Endometrial microvascular endothelial cells (primary cell): ENCODE measurements around the gene ANXA5. TPM values are rescaled to one million over a fixed set of nuclear protein-coding genes. Genes with fewer than 3 reads are reported as not detected.
"Not testable (repeated sequence)": the region's sequence is repeated elsewhere in the genome, so short reads cannot be mapped to it uniquely, and the experiment has no call there.

Experiments used
- in situ Hi-C: cut with HindIII; loops from 2 replicates; pipeline ENCODE4 v1.10.0; 2017; ENCODE audit warnings: low sequenced_read_pairs, low pct_unique_long_range_greater_than_20kb; ENCODE audit errors: inconsistent ontology term
- total RNA-seq: library from RNA; depleted of rRNA; stranded (reverse); fragments of >200 nt; gene quantifications from one replicate; pipeline ENCODE4 v1.2.3, GENCODE V29; 2015; ENCODE audit errors: inconsistent ontology term

ANXA5 gene
- 636 TPM for total RNA-seq

DNA sequence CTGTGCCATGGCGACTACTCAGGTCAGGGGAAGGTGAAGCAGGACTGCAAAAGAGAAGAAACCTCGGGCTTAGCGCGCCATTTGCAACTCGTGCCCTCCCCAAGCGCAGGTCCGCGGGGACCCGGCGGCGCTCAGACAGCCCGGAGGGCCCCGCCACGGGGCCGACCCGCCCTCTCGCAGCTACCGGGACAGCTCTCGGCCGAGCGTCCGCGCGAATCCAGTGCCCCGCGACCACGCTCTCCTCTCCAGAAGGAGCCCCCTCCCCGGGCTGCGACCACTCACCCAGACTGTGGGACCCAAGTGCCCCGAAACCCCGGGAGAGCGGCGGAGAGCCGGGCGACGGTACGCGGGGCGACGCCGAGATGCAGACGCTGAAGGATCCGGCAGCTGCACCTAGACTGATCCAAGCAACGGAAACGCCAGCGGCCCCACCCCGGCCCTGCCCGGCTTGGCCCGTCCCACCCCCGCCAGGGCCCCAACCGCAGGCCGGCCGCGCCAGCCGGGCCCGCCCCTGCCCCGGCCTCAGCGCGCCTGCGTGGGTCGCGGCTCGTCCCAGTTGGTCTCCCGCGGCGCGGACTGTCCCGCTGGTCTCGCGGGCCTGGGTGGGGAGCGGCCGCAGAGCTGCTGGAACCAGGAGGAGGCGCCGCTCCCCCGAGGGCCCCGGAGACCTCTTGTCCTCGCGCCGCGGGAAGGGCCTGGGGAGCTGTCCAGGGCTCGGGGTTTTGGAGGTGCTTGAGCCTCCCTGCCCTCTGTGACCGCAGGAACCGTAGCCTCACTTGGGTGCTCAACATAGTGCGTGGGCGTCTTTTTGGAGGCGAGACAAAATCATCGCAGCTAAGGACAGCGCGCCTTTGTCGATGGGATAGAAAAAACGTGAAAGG lies at the start of gene ANXA5:
Gene ANXA5 (minus strand): TSS at position 400 of the 881 bp plus-strand sequence. CDS start 391 bp downstream, at position 9.
- in situ Hi-C loops: no loop called here

DNA sequence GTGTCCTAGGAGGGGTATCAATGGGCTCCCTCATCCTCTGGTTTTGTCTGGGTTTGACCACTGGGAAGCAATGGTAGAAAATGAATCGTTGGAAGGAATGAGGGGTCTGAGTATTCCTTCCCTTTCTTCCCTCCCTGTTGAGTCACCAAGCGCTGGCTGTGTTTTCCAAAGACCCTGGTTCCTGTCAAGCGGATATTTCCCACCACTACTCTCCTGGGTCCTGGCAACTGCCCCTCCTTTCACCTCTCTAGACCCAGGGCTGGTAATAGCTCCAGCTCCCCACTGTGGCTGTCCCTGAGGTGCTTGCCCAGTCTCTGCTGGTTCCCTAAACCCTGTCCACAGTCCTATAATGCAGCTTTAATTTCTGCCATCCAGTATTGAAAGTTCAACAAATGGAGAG lies 46.0 kb upstream of the ANXA5 start:
- in situ Hi-C loops: no loop called here

DNA sequence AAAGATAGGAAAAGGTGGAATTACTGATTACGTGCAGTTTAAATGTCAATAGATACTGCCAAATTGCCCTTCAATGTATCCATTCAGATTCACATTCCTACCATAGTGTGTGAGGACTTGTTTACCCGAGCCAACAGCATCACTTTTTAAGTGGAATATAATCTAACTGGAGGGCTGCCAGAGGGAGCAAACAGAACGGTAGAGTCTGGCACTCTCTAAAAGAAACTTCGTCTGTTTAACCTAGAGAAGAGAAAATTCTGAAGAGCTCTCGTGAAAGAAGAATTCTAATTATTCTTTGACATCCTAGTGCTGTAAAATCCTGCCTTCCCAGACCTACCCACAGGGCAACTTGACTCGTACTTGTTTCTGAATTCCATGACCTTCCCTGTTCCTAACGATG lies 45.0 kb upstream of the ANXA5 start:
- in situ Hi-C loops: no loop called here

DNA sequence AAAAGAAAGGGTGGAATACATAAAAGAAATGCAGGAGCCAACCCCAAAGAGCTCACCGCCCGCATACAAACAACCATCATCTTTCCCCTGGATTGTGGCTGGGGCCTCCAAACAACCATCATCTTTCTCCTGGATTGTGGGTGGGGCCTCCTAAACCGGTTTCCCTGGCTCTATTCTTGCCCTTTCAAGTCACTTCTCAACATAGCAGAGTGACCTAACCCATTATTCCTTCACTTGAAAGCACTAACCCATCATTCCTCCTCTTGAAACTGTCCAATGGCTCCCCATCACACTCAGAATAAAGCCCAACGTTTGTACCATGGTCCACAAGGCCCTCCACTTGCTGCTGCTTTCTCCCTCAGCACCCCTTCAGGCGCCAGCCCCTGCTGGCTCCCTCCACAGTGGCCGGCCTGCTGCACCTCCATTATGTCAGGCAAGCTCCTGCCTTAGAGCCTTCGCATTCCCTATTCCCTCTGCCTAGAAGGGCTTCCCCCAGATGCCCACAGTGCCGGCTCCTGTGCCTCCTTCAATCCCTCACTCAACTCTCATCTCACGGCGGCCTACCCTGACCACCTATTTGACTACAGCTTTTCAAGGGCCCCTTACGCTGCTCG lies 44.1 kb upstream of the ANXA5 start:
- in situ Hi-C loops: no loop called here

DNA sequence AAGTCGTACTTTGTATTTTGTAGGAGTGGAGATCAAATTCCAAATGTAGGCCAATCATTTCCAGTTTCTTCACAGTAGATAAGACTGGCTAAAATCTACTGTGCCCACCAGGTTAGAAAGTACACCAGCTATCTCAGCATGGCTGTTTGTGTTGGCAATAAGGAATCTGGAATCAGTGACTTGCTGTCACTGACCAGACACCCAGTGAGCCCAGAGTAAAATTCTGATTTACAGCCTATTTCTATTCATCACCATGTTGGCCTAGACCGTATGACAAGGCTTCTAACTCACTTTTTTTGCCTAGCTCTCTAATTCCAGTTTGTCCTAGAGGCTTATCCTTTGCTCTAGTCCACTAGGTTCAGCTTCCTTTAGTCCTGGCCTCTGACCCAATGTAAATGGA lies 42.8 kb upstream of the ANXA5 start:
- in situ Hi-C loops: no loop called here

DNA sequence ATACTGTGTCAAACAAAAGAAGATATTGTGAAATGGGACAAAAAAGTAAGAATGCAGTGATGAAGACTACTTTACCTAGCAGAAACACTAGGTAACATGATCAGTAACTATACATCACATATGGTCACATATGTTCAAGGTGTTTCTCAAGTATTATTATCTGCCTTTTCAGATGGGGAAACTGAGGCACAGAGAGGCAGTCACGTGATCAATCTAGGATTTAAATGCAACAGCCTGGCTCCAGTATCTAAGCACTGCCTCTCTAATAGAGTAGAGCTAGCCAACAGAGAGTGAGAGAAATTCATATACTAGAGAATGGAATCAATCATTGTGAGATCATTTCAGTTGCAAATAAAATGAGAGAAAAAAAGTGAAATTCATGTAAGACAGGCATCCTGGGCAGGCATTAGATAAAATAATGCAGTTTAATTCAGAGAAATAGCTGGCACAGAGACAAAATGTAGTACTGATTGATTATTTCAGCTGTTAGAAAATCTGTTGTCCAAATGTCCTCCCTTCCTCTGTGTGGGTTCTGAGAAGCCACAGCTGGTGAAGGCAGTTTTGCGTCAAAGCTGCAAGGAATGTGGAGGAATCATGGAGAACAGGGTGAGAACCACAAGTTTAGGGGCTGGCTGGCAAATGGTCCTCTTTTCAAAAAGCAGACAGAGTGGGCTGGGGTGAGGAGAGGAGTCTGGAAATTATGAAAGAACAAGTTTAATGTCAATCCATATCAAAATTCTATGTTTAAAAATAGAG lies 42.2 kb upstream of the ANXA5 start:
- in situ Hi-C loops: no loop called here

DNA sequence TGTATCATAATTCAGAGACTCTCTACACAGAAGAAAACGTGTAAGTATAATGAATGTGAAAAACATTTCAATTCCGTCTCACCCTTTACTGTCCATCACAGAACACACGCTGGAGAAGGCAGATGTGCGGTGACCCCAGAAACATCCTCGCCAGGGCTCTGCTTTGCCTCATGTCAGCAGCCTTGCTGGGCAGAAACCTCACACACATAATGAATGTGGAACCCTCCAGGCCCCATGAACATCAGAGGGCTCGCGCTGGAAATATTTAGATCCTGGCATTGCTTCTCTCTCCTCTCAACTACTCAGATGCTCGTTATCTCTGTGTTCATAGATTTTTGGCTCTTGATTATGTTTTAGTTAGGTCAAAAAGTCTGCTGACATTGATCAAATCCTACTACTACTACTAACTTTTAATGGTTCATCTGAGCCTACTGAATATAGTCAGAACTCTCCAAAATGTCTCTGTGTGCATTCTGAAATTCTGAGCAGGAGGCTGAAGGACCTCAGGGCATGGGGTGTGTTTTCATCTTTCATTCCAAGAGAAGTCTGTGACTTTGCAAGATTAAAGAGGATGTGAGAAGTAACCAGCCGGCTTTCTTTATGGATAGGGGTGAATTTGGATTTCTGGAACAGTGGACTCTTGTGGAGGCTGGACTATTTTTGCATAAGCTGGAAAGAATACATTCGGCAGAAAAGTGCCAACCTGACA lies 41.2 kb upstream of the ANXA5 start:
- in situ Hi-C loops: no loop called here

DNA sequence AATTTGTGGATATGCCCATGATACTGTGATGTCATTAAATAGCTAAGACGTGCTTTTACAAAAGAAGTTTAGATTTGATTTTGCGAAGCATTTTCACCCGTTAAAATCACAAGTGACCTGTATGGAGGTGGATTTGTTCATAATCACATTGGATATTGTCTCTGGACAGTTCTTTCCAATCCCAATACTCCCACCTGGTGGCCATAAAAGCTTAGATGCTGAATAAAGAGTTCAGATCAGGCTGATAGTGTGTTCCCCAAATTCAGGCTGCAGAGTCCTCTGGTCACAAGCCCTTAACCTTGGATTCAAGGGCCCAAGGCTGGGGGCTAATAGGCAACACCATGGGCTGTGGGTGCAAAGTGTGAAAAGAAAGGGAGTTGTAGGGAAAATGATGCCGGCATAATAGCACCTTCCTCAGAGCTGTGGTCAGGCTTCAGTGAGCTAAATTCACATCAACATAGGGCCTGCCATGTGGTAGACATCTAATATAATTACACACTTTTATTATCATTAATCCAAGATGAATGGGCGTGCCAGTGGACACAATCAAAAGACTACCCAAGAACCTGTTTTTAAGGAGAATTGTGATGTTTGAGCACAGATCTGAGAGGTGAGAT lies 40.1 kb upstream of the ANXA5 start:
- in situ Hi-C loops: no loop called here

DNA sequence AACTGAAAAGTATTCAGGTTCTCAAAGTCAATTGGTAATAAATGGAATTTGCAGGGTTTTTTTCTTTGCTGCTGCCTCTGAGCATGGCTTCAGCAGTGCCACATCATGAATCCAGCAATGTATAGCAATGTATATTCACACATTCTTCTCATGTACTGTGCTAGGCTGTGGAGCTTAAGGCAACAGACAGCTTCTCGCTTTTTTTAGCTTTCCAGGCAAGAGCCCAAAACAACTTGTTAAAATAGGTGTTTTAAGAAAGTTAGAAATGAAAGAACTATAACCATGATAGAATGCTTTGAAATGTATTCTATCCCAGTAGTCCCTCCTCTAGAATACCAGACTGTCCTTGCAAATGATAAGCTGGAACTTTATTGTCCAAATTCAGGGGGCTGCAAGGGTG lies 37.8 kb upstream of the ANXA5 start:
- in situ Hi-C loops: no loop called here

DNA sequence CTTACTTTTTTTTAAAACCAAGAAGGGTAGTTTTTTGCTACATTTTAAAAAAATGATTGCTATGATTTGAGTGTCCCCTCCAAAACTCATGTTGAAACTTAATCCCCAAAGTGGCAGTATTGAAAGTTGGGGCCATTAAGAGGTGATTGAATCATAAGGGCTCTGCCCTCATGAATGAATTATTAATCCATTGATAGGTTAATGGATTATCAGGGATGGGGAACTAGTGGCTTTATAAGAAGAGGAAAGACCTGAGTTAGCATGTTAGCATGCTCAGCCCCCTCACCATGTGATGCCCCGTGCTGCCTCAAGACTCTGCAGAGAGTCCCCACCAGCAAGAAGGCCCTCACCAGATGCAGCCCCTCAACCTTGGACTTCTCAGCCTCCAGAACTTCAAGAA lies 37.2 kb upstream of the ANXA5 start:
- in situ Hi-C loops: no loop called here

DNA sequence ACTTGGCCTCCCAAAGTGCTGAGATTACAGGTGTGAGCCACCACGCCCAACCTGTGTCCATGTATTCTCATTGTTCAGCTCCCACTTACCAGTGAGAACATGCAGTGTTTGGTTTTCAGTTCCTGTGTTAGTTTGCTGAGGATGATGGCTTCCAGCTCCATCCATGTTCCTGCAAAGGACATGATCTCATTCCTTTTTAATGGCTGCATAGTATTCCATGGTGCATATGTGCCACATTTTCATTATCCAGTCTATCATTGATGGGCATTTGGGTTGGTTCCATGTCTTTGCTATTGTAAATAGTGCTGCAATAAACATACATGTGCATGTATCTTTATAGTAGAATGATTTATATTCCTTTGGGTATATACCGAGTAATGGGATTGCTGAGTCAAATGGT lies 33.0 kb upstream of the ANXA5 start:
- in situ Hi-C loops: not testable (repeated sequence)

DNA sequence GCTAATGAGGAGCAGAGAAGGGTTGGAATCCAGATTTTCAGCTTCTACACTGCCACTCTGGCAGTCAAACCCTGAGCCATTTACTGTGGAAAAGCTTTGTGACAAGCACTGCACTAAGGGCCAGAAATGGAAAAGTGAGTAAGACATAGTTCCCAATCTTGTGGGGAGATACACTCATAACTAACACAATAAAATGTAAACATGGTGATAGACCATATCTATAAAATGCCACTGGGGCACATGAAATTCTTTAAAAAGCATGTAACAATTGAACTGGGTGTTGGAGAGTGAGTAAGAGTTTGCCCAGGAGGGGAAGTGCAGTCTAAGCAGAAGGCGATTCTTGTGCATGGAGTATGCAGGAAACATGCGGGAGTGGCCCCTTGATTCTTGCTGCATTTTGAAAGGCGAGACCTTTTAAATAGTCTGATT lies 32.0 kb upstream of the ANXA5 start:
- in situ Hi-C loops: no loop called here

DNA sequence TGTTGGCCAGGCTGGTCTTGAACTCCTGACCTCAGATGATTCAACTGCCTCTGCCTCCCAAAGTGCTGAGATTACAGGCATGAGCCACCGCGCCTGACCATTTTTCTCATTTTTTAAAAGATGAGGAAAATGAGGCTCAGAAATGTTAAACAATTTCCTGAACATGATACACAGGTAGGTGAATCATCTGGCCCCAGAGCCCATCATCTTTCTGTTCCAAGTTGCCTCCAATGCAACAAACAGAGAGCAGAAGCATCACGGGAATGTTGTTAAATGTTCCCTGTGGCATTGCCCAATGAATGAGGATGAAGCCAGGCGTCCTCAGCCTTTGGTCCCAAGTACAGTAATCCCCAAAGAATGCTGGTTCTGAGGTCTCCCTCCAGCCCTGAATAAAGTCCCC lies 31.3 kb upstream of the ANXA5 start:
- in situ Hi-C loops: no loop called here

DNA sequence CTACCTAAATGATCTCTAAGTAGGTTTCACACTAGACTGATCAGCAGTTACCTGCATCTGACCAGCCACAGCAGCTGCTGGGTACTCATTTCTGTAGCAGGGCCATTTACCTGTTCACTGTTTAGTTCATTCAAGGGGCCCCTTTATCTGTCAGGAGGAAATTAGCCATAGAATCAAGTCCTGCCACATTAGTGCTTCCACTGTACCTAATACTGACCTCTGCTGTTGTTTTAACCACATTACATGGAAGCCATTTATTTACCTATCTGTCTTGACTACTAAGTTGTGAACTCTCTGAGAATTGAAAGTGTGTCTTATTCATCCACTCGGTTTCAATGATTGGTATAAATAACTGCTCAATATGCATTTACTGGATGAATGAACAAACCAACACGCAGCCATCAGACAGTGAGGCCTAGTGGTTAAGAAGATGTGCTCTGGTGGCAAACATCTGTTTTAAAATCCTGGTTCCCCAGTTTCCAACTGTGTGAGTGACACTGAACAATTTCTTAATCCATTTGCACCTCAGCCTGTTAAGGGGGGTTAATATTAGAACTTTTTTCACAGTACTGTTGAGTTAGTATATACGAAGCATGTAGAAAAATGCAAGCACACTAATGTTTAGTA lies 30.0 kb upstream of the ANXA5 start:
- in situ Hi-C loops: no loop called here

DNA sequence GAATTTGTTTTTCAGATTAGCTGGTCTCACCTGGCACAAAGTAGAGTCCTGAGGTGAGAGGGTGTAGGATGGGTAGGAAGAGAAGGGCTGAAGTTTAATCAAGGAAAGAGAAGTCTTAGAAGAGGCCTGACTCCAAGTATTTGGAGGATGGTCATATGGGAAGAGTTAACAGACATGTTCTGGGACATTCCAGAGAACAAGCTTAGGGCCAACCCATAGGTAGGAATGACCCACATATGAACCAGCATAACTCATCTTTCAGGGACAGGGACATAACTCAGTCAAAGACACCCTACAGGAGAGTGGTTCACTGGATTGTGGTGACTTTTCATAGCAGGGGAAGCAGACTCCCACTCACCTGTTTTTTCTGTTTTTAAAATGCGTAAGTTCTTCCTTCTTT lies 27.9 kb upstream of the ANXA5 start:
- in situ Hi-C loops: no loop called here

DNA sequence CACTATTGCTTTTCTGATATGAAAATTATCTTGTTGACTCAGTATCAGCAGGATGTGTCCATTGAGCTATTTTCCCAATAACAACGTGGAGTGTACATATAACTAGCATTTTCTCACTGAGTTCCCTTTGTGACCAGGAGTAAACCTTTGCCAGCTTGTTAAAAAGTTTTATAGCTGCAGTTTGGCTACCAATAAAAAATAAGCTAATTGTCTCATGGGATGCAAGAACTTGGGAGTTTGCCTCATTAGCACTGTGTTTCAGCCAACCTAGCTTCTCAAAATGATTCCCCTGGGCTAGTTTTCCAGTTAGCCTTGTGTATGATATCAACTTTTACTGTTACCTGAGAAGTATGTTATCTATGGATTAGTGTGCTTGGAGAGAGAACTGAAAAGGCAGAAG lies 24.9 kb upstream of the ANXA5 start:
- in situ Hi-C loops: no loop called here

DNA sequence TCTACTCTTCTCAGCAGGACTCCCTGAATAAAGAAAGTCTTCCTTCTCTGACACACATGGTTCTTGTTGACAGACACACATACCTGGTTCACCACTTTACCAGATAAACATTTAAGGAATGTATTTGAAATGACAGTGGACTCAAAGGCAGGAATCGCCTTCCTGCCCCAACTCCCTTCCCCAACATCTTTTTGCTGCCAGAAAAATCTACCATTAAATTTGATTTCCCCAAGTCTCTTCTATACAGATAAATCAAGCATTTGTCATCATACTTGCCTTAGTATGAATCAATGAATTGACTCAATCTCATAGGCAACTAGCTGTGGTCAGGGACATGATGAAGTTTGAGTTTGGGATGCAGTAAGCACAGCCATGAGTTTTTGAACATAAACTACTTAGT lies 23.3 kb upstream of the ANXA5 start:
- in situ Hi-C loops: no loop called here

DNA sequence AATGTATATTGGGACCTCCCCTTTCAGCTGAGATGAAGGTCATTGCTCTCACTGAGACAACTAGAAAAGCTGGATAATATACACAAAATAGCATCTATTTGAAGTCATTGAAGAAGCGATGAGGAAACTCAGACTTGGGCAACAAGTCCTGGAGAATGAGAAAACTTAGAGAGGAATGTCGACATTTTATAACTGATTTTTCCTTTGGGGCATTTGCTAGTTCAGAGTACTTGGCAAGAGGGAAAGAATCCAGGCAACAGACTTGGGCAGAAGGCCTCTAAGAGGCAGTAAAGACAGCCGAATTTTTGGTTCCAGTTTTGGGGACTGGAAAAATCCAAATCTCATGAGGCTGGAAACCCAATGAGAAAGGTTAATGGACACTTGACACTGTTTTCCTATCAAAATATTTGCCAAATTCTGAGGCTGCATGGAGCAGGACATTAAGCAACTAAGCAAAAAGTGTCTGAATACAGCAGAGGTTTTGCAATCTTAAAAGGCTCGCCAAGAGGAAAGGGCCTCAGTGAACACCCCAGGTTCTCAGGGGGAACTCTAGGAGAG lies 21.0 kb upstream of the ANXA5 start:
- in situ Hi-C loops: loop anchor here (10.0 kb wide), 1 partner anchor 67 kb away; no protein-coding TSS in a partner anchor
